Neural progenitor cell (in vitro differentiated cells): ENCODE results near the gene ZNF77. TPM values are rescaled to one million over a fixed set of nuclear protein-coding genes. Genes with fewer than 3 reads are reported as not detected.

Experiments used
- DNase-seq: peaks from one replicate; pipeline ENCODE4 v3.0.0-alpha.2; 2016; ENCODE audit warnings: low spot score
- H2AFZ ChIP-seq: fragments of 200-600 bp; sonication (generic); replicated peaks from 2 replicates; pipeline ENCODE4 v1.6.1; 2016; ENCODE audit warnings: antibody characterized with exemption
- H3F3A ChIP-seq: fragments of 200-600 bp; sonication (generic); 2 replicates; pipeline ENCODE4 v1.6.1; 2016; ENCODE audit warnings: antibody characterized with exemption, low read depth
- H3K27ac ChIP-seq: fragments of 200-600 bp; sonication (generic); 2 replicates; pipeline ENCODE4 v1.5.1; 2016; ENCODE audit warnings: mild to moderate bottlenecking
- H3K27me3 ChIP-seq: fragments of 200-600 bp; sonication (generic); 2 replicates; pipeline ENCODE4 v1.6.1; 2016; ENCODE audit warnings: mild to moderate bottlenecking, moderate library complexity
- H3K36me3 ChIP-seq: fragments of 200-600 bp; sonication (generic); 2 replicates; pipeline ENCODE4 v1.5.1; 2016
- H3K4me1 ChIP-seq: fragments of 200-600 bp; sonication (generic); 2 replicates; pipeline ENCODE4 v1.6.1; 2016; ENCODE audit warnings: mixed run types
- H3K4me2 ChIP-seq: fragments of 200-600 bp; sonication (generic); 2 replicates; pipeline ENCODE4 v1.6.1; 2016
- H3K4me3 ChIP-seq: fragments of 200-600 bp; sonication (generic); 2 replicates; pipeline ENCODE4 v1.5.1; 2016
- H3K79me2 ChIP-seq: fragments of 200-600 bp; sonication (generic); 2 replicates; pipeline ENCODE4 v1.6.1; 2016; ENCODE audit warnings: low read depth
- H3K9ac ChIP-seq: fragments of 200-600 bp; sonication (generic); 2 replicates; pipeline ENCODE4 v1.6.1; 2016
- H3K9me3 ChIP-seq: fragments of 200-600 bp; sonication (generic); 2 replicates; pipeline ENCODE4 v1.5.1; 2016; ENCODE audit warnings: low read depth
- H4K20me1 ChIP-seq: fragments of 200-600 bp; sonication (generic); 2 replicates; pipeline ENCODE4 v1.6.1; 2016; ENCODE audit warnings: low read depth
- H3K27ac Mint-ChIP-seq: 3 replicates; pipeline ENCODE4 v1.8.0; 2021; ENCODE audit warnings: mixed read lengths
- H3K27me3 Mint-ChIP-seq: 2 replicates; pipeline ENCODE4 v1.8.0; 2022; ENCODE audit warnings: low read depth, mild to moderate bottlenecking, inconsistent platforms, moderate library complexity, mixed read lengths; ENCODE audit not compliant: insufficient read depth
- H3K36me3 Mint-ChIP-seq: 3 replicates; pipeline ENCODE4 v1.8.0; 2021; ENCODE audit warnings: mixed read lengths
- H3K4me1 Mint-ChIP-seq: 3 replicates; pipeline ENCODE4 v1.8.0; 2021; ENCODE audit warnings: mixed read lengths
- H3K4me3 Mint-ChIP-seq: 3 replicates; pipeline ENCODE4 v1.8.0; 2021; ENCODE audit warnings: mild to moderate bottlenecking, moderate library complexity, mixed read lengths
- H3K9me3 Mint-ChIP-seq: 3 replicates; pipeline ENCODE4 v1.8.0; 2020; ENCODE audit warnings: mixed read lengths
- EZH2 ChIP-seq: fragments of 200-600 bp; sonication (generic); IDR thresholded peaks from 2 replicates; pipeline ENCODE4 v1.6.1; 2017; ENCODE audit warnings: antibody characterized with exemption, mild to moderate bottlenecking, moderate library complexity
- EZH2phosphoT487 ChIP-seq: fragments of 200-600 bp; sonication (generic); IDR thresholded peaks from 2 replicates; pipeline ENCODE4 v1.6.1; 2017; ENCODE audit warnings: antibody characterized with exemption
- total RNA-seq: library from RNA; depleted of rRNA; stranded (reverse); fragments of >200 nt; gene quantifications from 2 replicates; pipeline ENCODE4 v1.2.3, GENCODE V29; 2015; ENCODE audit warnings: low replicate concordance
- TF ChIP-seq, protein P1 (sequence below): fragments of 200-600 bp; sonication (generic); IDR thresholded peaks from 2 replicates; pipeline ENCODE4 v1.5.1; 2017; ENCODE audit warnings: antibody characterized with exemption, mild to moderate bottlenecking

ZNF77 gene
- total RNA-seq, 1 donor from 2014 or later = 6.5 TPM

DNA sequence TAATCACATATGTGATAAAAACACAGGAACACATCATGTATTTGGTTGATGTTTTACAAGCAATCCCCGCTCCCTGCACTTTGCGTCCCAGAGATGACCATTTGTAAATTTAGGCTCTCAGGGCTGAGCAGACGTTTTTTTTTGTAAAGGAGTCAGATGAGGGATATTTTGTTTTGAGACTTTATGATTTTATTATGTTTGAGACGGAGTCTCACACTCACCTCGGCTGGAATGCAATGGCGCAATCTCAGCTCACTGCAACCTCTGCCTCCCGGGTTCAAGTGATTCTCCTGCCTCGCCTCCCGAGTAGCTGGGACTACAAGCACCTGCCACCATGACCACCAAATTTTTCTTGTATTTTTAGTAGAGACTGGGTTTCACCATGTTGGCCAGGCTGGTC, 34.0 kb upstream of the ZNF77 start:
- peaks cover 72% of the 10 kb centered on the region for H3K27me3 Mint-ChIP-seq
- TF ChIP-seq EZH2 (no peak), EZH2phosphoT487 (no peak)
- TF ChIP-seq, protein P1, sequence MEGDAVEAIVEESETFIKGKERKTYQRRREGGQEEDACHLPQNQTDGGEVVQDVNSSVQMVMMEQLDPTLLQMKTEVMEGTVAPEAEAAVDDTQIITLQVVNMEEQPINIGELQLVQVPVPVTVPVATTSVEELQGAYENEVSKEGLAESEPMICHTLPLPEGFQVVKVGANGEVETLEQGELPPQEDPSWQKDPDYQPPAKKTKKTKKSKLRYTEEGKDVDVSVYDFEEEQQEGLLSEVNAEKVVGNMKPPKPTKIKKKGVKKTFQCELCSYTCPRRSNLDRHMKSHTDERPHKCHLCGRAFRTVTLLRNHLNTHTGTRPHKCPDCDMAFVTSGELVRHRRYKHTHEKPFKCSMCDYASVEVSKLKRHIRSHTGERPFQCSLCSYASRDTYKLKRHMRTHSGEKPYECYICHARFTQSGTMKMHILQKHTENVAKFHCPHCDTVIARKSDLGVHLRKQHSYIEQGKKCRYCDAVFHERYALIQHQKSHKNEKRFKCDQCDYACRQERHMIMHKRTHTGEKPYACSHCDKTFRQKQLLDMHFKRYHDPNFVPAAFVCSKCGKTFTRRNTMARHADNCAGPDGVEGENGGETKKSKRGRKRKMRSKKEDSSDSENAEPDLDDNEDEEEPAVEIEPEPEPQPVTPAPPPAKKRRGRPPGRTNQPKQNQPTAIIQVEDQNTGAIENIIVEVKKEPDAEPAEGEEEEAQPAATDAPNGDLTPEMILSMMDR = no peak

DNA sequence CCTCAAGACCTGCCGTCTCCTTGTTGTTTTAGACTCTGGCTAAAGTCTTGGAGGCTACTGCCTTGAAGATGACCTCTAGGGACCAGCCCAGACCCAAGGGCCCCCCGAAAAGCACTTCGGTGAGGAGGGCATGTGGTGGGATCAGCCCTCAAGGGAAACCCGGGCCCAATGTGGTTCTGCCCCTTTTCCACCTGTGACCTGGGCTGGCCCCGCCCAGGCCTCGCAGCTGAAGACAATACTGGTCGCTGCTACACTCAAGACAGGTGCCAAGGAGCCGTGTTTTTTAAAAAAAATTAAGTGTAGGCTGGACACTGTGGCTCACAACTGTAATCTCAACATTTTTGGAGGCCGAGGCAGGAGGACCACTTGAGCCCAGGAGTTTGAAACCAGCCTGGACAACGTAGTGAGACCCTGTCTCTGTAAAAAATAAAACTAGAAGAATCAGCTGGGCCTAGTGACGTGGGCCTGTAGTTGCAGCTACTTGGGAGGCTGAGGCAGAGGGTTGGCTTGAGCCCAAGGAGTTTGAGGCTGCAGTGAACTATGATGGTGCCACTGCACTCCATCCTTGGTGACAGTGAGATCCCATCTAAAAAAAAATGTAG, 33.5 kb upstream of the ZNF77 start:
- H3K9me3 Mint-ChIP-seq = peaks cover 3% of the 10 kb centered on the region
- peaks cover 72% of the 10 kb centered on the region for H3K27me3 Mint-ChIP-seq
- Histone ChIP-seq H3K9me3 (no peaks in the 10 kb centered on the region), H3K4me3 (no peak overlapping the region), H3K36me3 (no peaks in the 10 kb centered on the region), H3K9ac (no peak overlapping the region), H3K4me2 (no peak overlapping the region), H3K27me3 (peaks cover 98% of the 10 kb centered on the region), H3K79me2 (no peaks in the 10 kb centered on the region), H3F3A (peaks cover 21% of the 10 kb centered on the region), H2AFZ (no peak overlapping the region), H4K20me1 (peaks cover 31% of the 10 kb centered on the region), H3K27ac (no peak overlapping the region), H3K4me1 (peaks cover 19% of the 10 kb centered on the region)
- DNase-seq = no peak
- no peak for TF ChIP-seq EZH2phosphoT487
- no peak for TF ChIP-seq EZH2
- TF ChIP-seq, protein P1 = no peak
- no peaks in the 10 kb centered on the region for H3K36me3 Mint-ChIP-seq
- peaks cover 32% of the 10 kb centered on the region for H3K4me1 Mint-ChIP-seq
- no peak overlapping the region for H3K4me3 Mint-ChIP-seq
- no peak overlapping the region for H3K27ac Mint-ChIP-seq

More for the DNA sequence above, 34.0 kb upstream of the ZNF77 start:
- Mint-ChIP-seq H3K4me3 (no peak overlapping the region), H3K27ac (no peak overlapping the region), H3K4me1 (peaks cover 37% of the 10 kb centered on the region), H3K36me3 (no peaks in the 10 kb centered on the region), H3K9me3 (peaks cover 3% of the 10 kb centered on the region)
- Histone ChIP-seq H3K27me3 (peaks cover 98% of the 10 kb centered on the region), H2AFZ (no peak overlapping the region), H3K4me2 (no peak overlapping the region), H3K27ac (no peak overlapping the region), H3K36me3 (no peaks in the 10 kb centered on the region), H3F3A (peaks cover 26% of the 10 kb centered on the region), H3K79me2 (no peaks in the 10 kb centered on the region), H3K4me1 (peaks cover 21% of the 10 kb centered on the region), H3K9me3 (no peaks in the 10 kb centered on the region), H3K4me3 (no peak overlapping the region), H3K9ac (no peak overlapping the region), H4K20me1 (peaks cover 36% of the 10 kb centered on the region)
- no peak for DNase-seq

DNA sequence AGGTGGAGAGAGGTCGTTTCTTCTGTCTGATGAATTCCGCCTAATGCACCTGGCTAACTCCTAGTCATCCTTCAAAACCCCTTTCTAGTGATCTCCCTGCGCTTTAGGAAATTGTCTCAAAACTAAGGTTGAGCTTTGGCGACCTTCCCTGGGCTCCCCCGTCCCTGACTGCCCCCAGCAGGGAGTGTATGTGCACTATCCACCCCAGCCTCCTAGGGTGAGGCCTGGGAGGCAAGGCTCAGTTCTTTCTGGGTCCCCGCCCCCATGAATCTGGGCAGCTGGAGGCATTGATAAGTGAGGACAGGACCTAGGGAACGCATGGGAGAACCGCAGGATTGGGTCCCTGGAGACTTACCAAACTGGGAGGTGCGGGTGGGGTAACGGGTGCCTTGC, 33.0 kb upstream of the ZNF77 start:
- no peak overlapping the region for H3K27ac Mint-ChIP-seq

More for the DNA sequence above, 33.0 kb upstream of the ZNF77 start:
- H3K79me2 ChIP-seq = no peaks in the 10 kb centered on the region
- no peak overlapping the region for H3K9ac ChIP-seq
- no peak overlapping the region for H3K27ac ChIP-seq
- H3K27me3 ChIP-seq = peaks cover 98% of the 10 kb centered on the region
- Mint-ChIP-seq H3K36me3 (no peaks in the 10 kb centered on the region), H3K4me3 (peak overlapping the region; percentile 38), H3K9me3 (peaks cover 3% of the 10 kb centered on the region), H3K4me1 (peaks cover 29% of the 10 kb centered on the region), H3K27me3 (peaks cover 75% of the 10 kb centered on the region)
- peaks cover 16% of the 10 kb centered on the region for H3F3A ChIP-seq
- H3K9me3 ChIP-seq = no peaks in the 10 kb centered on the region
- no peak overlapping the region for H2AFZ ChIP-seq
- H3K4me3 ChIP-seq = peak overlapping the region; percentile 17
- peak; percentile 23 for DNase-seq
- no peak for TF ChIP-seq EZH2phosphoT487
- no peak for TF ChIP-seq EZH2
- TF ChIP-seq, protein P1 = no peak
- H4K20me1 ChIP-seq = peaks cover 26% of the 10 kb centered on the region
- H3K36me3 ChIP-seq = no peaks in the 10 kb centered on the region
- H3K4me2 ChIP-seq = peak overlapping the region; percentile 53
- peaks cover 14% of the 10 kb centered on the region for H3K4me1 ChIP-seq
